Mesodermal cell (in vitro differentiated cells): Measurements from ENCODE around the gene SKOR1.

Experiments
- H3K27ac ChIP-seq: 2 replicates; pipeline ENCODE4 v1.7.0; 2013; ENCODE audit warnings: mild to moderate bottlenecking, low read depth, low read length, moderate library complexity; ENCODE audit not compliant: severe bottlenecking
- H3K36me3 ChIP-seq: 2 replicates; pipeline ENCODE4 v1.7.1; 2013; ENCODE audit warnings: mild to moderate bottlenecking, low read length, moderate library complexity; ENCODE audit not compliant: control insufficient read depth, insufficient read depth
- H3K4me1 ChIP-seq: one replicate; pipeline ENCODE4 v1.7.1; 2013; ENCODE audit warnings: mild to moderate bottlenecking, low read length; ENCODE audit not compliant: insufficient read depth, control insufficient read depth, poor library complexity, severe bottlenecking
- H3K4me3 ChIP-seq: 2 replicates; pipeline ENCODE4 v1.7.0; 2013; ENCODE audit warnings: low read length, control low read depth, mild to moderate bottlenecking; ENCODE audit not compliant: insufficient read depth, poor library complexity, severe bottlenecking; ENCODE audit errors: extremely low read depth
- H3K9me3 ChIP-seq: 2 replicates; pipeline ENCODE4 v1.7.1; 2013; ENCODE audit warnings: mild to moderate bottlenecking, low read length, moderate library complexity; ENCODE audit not compliant: control insufficient read depth
- WGBS, 2 experiments: methylation state at CpG; one replicate each; pipeline ENCODE4 v1.1.5; 2013; ENCODE audit warnings: missing lambda C conversion rate in 2 of 2; ENCODE audit not compliant: insufficient coverage in 2 of 2; 5-methylcytosine and 5-hydroxymethylcytosine counted together

SKOR1 gene

DNA sequence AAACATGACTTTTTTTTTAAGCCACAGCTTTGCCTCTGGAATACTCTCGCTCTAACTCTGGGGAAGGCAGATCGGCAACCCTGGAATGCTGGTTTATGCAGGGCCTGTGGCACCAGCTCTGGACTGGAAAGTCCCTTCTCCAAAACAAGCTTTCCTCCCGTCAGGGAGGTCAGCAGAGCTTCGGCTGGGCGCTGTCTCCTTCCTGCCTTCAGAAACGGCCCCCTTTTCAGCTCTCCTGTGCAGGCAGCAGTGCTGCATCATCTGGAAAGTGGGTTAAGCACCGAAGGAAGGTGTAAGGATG lies 42.7 kb upstream of the SKOR1 start:
- Histone ChIP-seq H3K36me3 (no peaks in the 10 kb centered on the region), H3K4me1 (peaks cover 10% of the 10 kb centered on the region), H3K4me3 (no peak overlapping the region), H3K27ac (no peak overlapping the region), H3K9me3 (no peaks in the 10 kb centered on the region)
- WGBS, 2 experiments, result 49 to 62% methylated on average over 5 to 7 of the region's 7 CpGs

DNA sequence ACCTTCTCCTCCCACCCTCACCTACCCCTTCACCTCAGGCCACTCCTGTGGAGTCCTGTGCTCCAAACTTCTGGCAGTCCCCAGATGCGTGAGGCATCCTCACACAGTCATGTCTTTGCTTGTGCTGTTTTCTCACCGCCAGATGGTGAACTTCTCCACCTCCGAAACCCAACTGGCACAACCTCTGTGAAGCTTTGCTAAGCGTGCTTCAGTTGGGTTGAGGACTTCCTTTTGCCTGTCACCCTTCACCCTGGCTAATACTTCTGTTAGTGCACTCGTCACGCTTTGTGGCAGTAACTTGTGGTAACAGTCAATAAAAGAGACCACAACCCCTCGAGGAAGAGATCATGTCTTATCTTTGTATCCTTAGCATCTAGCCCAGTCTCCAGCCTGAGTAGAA lies 42.0 kb upstream of the SKOR1 start:
- H3K27ac ChIP-seq, result no peak overlapping the region
- H3K4me3 ChIP-seq, result no peak overlapping the region
- H3K36me3 ChIP-seq, result no peaks in the 10 kb centered on the region
- 82 to 88% methylated on average over 5 to 7 of the region's 7 CpGs for WGBS, 2 experiments
- H3K9me3 ChIP-seq, result no peaks in the 10 kb centered on the region
- peaks cover 10% of the 10 kb centered on the region for H3K4me1 ChIP-seq

GRCh38 chr15:67784090-67784781 lies 41.1 kb upstream of the SKOR1 start:
- H3K36me3 ChIP-seq, result no peaks in the 10 kb centered on the region
- no peak overlapping the region for H3K27ac ChIP-seq
- no peak overlapping the region for H3K4me3 ChIP-seq
- peaks cover 10% of the 10 kb centered on the region for H3K4me1 ChIP-seq
- no peaks in the 10 kb centered on the region for H3K9me3 ChIP-seq
- WGBS, 2 experiments, result 63% methylated on average over 2 of the region's 4 CpGs; no CpG with 5 or more reads in 1 of the 2 experiments

DNA sequence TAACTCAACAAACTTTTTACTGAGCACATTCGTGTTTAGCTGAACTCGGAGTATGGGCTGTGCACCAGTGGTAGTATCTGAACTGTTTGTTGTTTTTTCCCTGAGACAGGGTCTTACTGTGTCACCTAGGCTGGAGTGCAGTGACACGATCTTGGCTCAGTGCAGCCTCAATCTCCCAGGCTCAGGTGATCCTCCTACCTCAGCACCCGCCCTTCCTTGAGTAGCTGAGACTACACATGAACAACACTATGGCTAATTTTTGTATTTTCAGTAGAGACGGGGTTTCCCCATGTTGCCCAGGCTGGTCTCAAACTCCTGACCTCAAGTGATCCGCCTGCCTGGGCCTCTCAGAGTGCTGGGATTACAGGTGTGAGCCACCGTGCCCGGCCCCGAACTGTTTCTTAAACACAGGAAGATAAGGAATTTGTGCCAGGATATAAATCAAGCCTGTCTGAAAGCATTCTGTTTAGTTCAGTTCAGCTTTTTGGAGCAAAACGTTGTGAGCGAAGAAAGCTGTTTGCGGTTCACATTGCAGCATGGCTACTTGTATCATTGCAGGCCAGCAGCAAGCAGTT lies 40.4 kb upstream of the SKOR1 start:
- WGBS, 2 experiments, result 91 to 97% methylated on average over 10 of the region's 12 CpGs
- Histone ChIP-seq H3K4me3 (no peak overlapping the region), H3K27ac (no peak overlapping the region), H3K9me3 (no peaks in the 10 kb centered on the region), H3K36me3 (no peaks in the 10 kb centered on the region), H3K4me1 (peaks cover 4% of the 10 kb centered on the region)

- WGBS, 2 experiments, result 100% methylated on average over 3 of the region's 5 CpGs
- H3K4me1 ChIP-seq, result no peaks in the 10 kb centered on the region
These were observed 39.9 kb upstream of the SKOR1 start for GRCh38 chr15:67785431-67785830.

DNA sequence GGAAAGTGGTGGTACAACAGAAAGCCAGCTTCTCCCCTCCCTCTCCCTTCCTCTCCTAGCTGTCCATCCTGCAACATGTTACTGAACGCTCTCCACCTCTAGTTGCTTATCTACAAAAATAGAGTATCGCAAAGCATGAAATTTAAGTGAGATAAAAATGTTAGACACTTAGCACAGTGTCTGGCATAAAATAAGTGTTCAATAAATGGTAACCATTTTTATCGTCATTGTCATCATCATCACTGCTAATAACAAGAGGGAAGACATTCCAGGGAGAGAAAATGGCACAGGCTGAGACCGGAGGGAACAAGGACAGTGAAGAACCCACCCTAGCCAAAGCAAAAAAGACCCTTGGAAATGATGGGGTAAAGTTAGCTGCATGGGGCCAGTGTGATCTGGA lies 38.7 kb upstream of the SKOR1 start:
- Histone ChIP-seq H3K4me3 (no peak overlapping the region), H3K4me1 (no peaks in the 10 kb centered on the region), H3K9me3 (no peaks in the 10 kb centered on the region), H3K36me3 (no peaks in the 10 kb centered on the region), H3K27ac (no peak overlapping the region)
- WGBS, 2 experiments, result 80 to 90% methylated on average over 1 to 2 of the region's 4 CpGs

More at GRCh38 chr15:67785431-67785830, 39.9 kb upstream of the SKOR1 start:
- Histone ChIP-seq H3K27ac (no peak overlapping the region), H3K4me3 (no peak overlapping the region), H3K36me3 (no peaks in the 10 kb centered on the region), H3K9me3 (no peaks in the 10 kb centered on the region)

DNA sequence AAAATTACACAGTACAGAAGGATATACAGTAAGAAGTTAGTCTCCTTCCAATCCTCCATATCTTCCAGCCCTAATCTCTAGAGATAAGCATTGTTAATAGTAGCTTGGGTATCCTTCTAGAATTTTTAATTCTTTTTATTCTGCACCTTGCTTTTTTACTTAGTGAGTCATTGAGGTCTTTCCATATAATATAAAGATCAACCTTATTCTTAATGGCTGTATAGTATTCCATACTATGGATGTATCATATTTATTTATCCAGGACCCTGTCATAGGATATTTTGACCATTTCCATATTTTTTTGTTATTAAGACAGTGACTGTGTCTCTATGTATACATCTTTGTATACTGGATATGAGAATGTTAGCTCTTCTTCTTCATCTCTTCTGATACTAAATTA lies 36.3 kb upstream of the SKOR1 start:
- H3K4me1 ChIP-seq, result no peaks in the 10 kb centered on the region
- no peaks in the 10 kb centered on the region for H3K36me3 ChIP-seq
- no peaks in the 10 kb centered on the region for H3K9me3 ChIP-seq
- no peak overlapping the region for H3K27ac ChIP-seq
- no peak overlapping the region for H3K4me3 ChIP-seq

DNA sequence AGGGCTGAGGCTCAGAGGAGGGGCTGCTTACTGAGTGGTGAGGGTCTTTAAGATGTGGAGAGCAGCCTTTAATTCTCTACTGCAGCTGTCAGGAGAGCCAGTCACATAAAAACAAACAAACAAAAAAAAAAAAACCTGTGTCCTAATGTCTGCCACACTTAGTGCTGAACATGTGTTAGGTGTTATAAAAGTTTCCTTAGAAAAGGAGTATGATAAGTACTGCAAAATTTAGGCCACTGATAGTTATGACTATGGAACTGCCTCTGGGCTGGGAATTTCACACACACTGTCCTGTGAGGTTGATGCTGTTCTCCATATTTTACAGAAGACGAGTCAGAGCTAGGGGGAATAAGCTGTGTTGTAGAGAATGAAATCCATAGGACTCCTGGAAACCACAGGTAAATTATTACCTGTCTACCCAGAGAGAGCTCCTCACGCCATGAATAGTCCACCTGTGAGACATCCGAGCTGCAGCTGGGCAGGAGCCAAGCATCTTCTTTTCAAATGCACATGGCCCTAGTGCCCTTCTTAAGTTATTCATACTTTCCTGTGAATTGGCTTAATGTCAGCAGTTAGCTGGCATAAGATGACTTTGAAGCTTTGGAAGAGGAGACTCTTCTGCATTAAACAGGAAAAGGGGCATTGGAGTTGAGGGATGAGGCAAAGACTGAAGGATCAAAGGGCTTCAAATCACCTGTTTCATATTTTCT lies 34.5 kb upstream of the SKOR1 start:
- Histone ChIP-seq H3K9me3 (peaks cover 4% of the 10 kb centered on the region), H3K36me3 (no peaks in the 10 kb centered on the region), H3K4me1 (no peaks in the 10 kb centered on the region), H3K4me3 (no peak overlapping the region), H3K27ac (no peak overlapping the region)
- 60 to 80% methylated on average over 2 to 3 of the region's 3 CpGs for WGBS, 2 experiments

DNA sequence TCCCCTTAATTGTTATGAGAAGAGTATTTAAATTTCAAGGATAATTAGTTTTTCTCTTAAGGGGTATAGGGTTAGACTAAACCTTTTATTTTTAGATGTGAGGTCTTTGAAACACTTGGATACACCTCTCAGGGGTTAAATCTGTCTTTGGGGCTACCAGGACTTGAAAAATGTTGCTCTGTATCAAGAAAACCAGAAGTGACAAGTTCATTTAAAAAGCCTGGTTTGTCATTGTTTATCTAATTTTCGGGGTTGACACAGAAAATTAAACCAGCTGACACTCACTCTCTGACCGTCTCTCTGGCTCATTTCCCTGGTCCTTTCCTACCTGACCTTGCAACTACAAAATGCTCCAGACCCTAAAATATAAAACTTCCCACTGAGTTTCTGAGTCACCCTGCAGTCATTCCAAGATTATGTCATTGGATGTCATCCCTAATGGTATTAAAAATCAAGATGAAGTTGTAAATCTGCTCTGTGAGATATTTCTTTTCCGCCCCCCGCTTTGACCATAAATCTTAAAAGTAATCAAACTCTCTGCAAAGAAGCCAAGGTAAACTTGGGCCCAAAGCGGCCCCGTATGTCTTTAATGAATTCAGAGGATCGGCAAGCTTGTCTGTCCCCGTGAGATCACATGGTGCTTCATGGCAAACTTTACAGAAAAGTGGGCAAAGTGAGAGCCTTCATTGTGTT lies 32.9 kb upstream of the SKOR1 start:
- no peaks in the 10 kb centered on the region for H3K4me1 ChIP-seq
- peaks cover 4% of the 10 kb centered on the region for H3K9me3 ChIP-seq
- WGBS, 2 experiments, result 80 to 82% methylated on average over 4 to 7 of the region's 8 CpGs
- H3K36me3 ChIP-seq, result no peaks in the 10 kb centered on the region
- H3K4me3 ChIP-seq, result no peak overlapping the region
- no peak overlapping the region for H3K27ac ChIP-seq

GRCh38 chr15:67794832-67795574 lies 30.3 kb upstream of the SKOR1 start:
- Histone ChIP-seq H3K36me3 (no peaks in the 10 kb centered on the region), H3K27ac (no peak overlapping the region), H3K4me1 (peaks cover 4% of the 10 kb centered on the region), H3K9me3 (peaks cover 4% of the 10 kb centered on the region), H3K4me3 (no peak overlapping the region)
- WGBS, 2 experiments, result 94 to 100% methylated on average over 1 to 3 of the region's 4 CpGs
